GM11168 (cell line): ENCODE data around the gene ANKS1B.
"Not testable (repeated sequence)": the region's sequence is repeated elsewhere in the genome, so short reads cannot be mapped to it uniquely, and the experiment has no call there.

Source experiments
- in situ Hi-C: fragments of 300-500 bp; cut with MboI; formaldehyde crosslinking; loops from one replicate; pipeline ENCODE4 v1.12.0; 2022; ENCODE audit warnings: low sequenced_read_pairs; ENCODE audit not compliant: unreplicated experiment

The ANKS1B gene

DNA sequence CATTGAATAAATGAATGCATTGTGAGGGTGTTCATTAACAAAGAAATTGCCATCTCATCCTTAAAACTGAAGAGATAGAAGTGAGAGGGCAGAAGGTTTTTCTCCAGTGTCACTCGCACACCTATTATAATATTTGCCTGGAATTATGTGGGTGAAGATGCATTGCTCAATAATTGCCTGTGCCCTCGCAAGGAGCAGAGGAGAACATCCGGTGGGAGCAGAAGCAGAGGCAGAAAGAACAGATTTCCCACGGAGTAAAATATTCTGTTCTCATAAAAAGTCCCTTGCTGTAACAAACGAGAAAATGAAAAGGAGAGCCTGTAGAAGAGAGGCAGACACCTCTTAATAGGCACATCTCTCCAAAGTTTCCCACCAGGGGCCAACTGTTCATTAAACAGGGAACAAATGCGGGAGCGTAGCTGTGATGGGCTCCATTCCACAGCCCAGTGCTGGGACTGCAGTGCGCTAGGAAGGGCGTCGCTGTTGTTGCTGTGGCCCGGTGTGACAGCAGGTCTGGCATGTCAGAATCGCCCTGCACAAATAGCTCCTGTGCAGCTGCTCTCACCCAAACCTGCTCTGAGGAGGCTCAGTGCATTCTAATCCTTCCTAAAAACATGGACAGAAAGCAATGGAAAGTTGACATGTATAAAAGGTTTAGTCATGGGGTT lies 979.8 kb downstream of the ANKS1B start:
- in situ Hi-C loops = no loop called here

DNA sequence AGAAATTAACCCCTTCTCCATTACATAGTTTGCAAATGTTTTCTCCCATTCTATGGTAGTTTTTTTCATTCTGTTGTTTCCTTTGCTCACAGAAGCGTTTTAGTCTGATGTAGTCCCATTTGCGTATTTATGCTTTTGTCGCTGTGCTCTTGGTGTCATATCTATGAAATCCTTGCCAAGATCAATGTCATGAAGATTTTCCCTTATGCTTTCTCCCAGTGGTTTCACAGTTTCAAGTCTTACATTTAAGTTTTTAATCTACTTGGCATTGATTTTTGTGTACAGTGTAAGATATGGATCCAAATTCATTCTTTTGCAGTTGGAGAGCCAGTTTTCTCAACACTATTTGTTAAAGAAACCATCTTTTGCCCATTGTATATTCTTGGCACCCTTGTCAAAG lies 982.0 kb downstream of the ANKS1B start:
- in situ Hi-C loops = no loop called here

DNA sequence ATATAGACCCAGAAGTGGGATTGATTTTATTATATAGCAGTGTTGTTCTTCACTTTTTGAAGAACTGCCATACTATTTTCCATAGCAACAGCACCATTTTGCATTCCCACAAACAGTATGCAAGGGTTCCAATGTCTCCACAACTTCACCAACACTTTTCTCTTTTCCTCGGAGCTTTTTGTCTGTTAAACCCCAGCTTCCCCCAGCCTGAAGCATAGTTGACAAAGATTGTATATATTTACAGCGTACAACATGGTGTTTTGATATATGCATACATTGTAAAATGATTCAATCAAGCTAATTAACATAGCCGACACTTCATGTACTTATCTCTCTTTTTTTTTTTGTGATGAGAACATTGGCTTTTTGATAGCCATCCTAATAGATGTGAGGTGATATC lies 982.6 kb downstream of the ANKS1B start:
- in situ Hi-C loops = no loop called here

DNA sequence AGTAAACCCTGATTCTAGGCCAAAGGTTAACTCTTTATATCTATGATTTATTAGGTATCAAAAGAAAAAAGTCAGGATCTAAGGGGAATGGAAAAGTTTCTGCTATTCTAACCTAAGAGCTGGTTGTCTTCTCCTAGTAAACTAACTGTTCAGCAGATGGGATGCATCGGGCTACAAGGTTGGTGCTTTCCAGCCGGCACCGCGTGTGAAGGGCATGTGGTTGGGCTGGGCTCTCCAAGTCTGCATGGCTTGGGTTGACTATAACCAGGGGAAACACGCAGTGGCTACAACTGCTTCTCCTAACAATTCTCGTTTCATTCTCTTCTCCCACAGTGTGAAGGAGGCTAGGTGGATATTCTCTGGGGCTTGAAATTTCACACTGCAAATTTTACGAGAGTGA lies 985.2 kb downstream of the ANKS1B start:
- in situ Hi-C loops = loop anchor here (25.0 kb wide), 1 partner anchor 312 kb away; no protein-coding TSS in a partner anchor

DNA sequence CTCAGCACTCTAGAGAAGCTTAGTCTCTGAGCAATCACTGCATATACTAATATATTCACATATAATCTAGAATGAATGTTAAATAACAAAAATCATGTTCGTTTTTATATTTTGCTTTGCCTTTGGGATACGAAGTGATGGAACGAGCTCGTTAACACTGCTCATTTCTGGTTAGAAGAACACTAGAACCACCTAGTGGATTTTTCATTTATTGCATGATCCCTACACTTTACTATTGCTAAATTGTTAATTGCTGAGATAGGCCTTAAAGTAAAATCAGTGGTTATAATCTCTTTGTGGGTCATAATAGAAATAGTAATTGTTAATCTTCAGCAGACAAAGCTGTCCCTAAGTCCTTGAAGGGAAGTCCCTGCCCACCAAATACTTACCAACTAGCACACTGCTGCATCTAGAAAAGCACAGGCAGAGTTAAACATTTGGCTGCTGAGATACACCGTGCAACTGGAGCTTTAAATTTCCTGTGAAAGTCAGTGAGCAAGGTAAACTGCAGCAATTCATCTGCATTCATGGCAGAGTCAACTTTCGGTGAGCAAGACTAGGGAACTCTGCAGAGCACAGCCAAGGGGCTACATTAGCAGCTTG lies 985.9 kb downstream of the ANKS1B start:
- in situ Hi-C loops = loop anchor here (25.0 kb wide), 1 partner anchor 311 kb away; no protein-coding TSS in a partner anchor

DNA sequence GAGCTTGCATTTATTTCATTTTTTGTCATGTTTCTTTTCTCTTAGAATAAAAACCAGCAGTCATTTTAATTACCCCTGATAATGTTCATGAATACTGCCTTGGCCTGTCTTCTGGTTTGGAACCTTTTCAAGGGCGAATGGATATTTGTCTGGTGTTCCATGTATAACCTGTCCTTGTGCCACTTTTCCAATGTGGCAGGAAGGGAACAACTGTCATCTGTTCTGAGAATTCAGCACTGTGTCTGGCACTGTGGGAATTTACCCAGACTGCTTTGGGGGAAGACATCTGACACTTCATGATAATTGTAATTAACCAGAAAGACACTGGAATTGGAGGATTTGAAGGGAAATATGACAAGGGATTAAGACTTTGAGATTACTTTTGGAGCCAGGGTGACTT lies 986.8 kb downstream of the ANKS1B start:
- in situ Hi-C loops = loop anchor here (25.0 kb wide), 1 partner anchor 311 kb away; no protein-coding TSS in a partner anchor

DNA sequence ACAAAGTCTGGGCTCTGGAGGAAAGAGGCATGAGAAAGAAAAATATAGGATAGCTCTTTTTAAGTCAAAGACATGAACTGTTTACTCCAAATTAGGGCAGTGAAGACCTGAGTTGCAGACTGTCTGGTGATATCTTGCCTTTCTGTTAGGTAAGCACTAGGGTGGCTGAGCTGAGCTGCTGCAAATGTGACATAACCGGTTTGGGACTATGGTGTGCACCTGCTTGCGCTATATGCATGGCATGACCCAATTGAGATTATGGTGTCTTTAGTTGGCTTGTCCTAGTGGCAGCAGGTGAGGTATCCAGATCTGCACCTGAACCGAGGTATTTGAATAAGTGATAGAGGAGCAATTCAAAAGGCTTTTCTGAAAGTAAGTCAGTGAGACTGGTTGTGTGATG lies 994.1 kb downstream of the ANKS1B start:
- in situ Hi-C loops = loop anchor here (25.0 kb wide), 1 partner anchor 303 kb away; no protein-coding TSS in a partner anchor

DNA sequence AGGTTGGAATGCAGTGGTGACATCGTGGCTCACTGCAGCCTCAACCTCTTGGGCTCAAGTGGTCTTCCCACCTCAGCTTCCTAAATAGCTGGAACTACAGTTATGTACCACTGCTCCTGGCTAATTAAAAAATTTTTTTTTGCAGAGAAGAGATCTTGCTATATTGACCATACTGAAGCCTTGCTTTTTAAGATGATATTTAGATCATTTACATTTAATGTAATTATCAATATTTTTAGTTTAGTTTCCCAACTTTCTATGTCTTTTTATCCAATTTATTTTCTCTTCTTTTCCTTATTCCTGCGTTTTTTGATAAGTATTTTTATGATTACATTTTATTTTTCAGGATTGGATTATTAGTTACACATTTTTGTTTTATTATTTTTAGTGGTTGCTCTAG lies 999.6 kb downstream of the ANKS1B start:
- in situ Hi-C loops = loop anchor here (25.0 kb wide), 1 partner anchor 298 kb away; no protein-coding TSS in a partner anchor

DNA sequence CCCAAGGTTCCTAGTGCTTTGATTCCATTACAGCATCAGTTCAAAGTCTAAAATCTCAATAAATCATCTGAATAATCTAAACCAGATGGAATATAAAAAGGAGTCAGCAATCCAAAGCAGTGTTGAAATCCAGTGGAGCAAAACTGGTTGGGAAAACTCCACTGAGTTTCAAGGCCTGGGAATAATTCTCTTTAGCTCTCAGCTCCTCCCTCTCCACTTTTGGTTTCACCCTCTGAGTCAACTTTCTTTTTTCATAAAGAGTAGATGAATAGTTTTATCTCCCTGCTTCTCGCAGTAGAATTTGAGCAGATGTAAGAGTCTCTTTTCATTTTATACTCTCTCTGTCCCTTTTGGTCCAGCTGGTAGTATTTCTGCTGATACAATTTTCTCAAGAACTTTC lies 1001.1 kb downstream of the ANKS1B start:
- in situ Hi-C loops = loop anchor here (25.0 kb wide), 1 partner anchor 296 kb away; no protein-coding TSS in a partner anchor

DNA sequence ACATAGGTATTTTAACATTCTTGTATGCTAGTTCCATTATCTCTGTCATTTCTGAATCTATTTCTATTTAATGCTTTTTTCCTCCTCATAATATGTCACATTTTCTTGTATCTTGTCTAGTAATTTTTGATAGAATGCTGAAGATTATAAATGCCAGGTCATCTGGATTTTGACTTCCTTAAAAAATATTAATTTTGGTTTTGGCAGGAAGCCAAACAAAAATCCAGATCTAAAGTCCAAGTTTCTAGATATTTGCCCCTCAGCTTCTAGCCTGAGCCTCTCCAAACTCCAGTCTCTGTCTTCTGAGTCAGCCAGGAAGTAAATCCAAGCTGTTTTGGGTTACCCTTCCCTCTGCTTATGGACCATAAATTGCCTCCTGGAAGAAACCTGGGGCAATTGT lies 1004.2 kb downstream of the ANKS1B start:
- in situ Hi-C loops = loop anchor here (25.0 kb wide), 1 partner anchor 293 kb away; no protein-coding TSS in a partner anchor

DNA sequence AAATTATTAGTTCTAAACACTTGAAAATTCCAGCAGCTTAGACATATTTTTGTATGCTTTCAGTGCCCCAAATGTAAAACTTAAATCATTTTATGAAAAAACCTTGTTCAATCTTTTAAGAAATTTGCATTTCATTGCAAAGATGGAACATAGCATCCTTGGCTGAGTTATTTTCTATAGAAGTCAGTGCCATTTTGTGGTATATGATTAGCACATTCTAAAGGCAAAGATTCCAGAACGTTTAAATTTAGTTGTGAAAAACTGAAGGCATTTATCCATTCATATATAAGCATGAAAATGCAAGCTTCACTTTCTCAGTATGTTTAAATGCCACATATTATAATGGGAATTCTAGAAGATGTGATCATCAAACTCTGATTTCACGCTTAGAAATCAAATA lies 1007.5 kb downstream of the ANKS1B start:
- in situ Hi-C loops = loop anchor here (25.0 kb wide), 1 partner anchor 290 kb away; no protein-coding TSS in a partner anchor

DNA sequence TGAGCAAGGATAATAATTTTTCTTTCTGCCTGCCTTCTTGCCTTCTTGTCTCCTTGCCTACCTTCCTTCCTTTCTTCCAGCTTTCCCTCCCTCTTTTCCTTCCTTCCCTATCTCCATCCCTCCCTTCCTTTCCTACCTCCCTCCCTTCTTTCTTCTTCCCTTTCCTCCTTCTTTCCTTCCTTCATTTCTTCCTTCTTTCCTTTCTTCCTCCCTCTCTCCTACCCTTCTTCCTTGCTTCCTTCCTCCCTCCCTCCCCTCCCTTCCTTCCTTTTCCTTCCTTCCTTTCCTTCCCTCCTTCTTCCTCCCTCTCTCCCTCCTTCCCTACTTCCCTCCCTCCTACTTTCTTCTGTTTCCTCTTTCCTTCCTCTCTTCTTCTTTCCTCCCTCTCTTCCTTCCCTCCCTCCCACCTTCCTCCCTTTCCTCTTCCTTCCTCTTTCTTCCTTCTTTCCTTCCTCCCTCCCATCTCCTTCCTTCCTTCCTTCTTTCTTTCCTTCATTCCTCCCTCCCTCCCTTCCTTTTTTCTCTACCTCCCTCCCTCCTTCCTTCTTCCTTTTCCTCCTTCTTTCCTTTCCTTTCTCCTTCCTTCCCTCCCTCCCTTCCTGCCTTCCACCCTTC lies 1009.9 kb downstream of the ANKS1B start:
- in situ Hi-C loops = loop anchor here (25.0 kb wide), 1 partner anchor 288 kb away; no protein-coding TSS in a partner anchor

DNA sequence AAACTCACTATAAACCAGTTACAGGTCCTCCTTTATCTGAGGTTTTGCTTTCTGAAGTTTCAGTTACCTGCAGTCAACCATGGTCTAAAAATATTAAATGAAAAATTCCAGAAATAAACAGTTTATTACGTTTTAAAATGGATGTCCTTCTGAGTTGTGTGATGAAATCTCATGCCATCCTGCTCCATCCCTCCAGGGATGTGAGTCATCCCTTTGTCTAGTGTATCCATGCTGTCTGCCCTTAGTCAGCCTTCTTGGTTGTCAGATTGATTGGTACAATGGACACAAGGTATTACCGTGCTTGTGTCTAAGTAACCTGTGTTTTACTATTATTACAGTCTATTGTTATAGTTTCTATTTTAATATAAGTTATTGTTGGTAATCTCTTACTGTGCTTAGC lies 1011.3 kb downstream of the ANKS1B start:
- in situ Hi-C loops = no loop called here

DNA sequence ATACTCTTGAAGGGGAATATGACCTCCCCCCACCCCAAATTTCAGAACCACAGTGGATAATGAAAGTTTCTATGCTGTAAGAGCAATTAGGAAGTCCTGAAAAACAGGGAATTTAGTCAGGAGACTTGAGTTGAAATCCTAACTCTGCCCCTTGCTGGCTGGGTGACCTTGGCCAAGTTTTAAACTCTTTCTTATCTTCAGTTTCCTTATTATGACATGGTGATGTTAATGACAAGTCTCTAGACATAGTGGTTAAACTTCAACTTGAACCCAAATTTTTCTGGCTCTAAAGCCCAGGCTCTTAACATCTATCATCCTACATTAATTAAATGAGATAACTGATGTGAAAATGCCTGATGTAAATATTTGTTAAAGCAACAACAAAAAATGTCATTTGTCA lies 1013.8 kb downstream of the ANKS1B start:
- in situ Hi-C loops = no loop called here

DNA sequence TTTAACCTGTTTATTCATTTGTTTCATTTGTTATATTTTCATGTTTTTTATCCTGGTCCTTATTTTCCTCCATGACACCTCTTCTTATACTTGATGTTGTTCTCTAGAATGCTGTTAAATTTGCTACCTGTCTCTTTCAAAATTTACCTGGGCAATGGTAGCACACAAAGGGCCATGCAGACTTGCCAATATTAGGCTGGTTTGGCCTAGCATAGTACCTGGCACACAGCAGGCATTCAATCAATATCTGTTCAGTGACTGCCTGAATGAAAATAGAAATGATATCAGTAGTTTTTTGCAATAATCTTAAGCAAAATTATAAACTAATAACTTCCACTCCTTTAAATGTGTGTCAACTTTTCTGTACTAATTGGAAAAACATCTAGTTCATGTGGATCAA lies 1014.5 kb downstream of the ANKS1B start:
- in situ Hi-C loops = no loop called here

DNA sequence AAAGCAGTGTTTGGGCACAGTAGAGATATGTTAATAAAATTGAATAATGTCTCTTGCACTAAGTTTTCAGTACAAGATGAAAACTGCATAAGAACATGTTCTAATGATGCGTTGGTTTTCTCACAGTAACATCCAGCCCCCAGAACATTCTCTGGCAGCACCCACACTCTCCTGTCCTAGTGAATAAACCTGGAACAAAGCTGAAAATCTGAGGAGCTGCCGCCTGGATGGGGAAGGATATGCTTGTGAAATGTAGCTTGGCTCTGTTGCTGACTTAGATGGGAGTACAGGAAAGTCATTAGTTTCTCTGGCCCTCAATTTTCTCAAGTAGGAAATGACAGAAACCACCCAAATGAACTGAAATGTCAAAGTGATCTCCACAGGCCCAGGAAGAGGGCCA lies 1015.8 kb downstream of the ANKS1B start:
- in situ Hi-C loops = no loop called here

DNA sequence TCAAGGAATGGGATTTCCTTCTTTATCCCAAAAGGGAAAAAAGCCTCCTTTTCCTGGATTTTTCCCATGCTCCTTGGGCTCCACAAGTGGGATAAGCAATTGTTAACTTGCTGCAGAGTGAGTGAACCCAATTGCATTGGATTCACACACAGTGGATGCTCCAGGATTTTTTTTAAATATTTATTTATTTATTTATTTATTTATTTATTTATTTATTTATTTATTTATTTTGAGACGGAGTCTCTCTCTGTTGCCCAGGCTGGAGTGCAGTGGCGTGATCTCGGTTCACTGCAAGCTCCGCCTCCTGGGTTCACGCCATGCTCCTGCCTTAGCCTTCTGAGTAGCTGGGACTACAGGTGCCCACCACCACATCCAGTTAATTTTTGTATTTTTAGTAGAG lies 1027.6 kb downstream of the ANKS1B start:
- in situ Hi-C loops = not testable (repeated sequence)

DNA sequence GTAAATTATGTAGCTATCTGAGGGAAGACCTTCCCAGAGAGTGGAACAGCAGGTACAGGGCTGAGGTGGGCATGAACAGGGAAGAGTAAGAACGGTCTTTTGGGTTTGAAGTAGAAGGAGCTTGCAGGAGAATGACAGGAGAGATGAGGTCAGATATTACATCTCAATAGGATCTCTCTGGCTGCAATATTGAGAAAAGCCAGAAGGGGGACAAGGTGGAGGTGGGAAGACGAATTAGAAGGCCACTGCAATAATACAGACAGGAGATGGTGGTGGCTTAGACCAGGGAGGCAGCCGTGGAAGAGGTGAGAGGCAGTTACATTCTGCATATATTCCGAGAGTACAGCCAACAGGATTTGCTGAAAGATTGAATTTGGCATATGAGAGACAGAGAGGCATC lies 1029.5 kb downstream of the ANKS1B start:
- in situ Hi-C loops = no loop called here

DNA sequence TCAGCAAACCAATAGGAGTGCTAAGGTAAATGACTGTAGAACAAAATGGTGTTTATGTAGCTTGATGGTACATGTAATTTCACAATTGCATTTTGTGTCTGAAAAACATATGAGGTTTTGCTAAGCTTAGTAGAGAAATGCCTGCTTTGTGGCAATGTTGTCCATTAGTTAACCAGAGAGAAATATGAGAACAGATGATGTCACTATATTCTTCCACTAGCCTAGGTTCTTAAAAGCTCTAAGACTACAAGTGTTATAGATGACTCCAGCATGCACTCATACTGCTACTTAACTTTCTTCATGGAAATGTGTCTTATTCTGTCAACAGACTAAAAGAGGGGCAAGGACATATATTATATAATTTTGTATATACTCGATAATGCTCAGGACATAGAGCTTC lies 1030.2 kb downstream of the ANKS1B start:
- in situ Hi-C loops = no loop called here

DNA sequence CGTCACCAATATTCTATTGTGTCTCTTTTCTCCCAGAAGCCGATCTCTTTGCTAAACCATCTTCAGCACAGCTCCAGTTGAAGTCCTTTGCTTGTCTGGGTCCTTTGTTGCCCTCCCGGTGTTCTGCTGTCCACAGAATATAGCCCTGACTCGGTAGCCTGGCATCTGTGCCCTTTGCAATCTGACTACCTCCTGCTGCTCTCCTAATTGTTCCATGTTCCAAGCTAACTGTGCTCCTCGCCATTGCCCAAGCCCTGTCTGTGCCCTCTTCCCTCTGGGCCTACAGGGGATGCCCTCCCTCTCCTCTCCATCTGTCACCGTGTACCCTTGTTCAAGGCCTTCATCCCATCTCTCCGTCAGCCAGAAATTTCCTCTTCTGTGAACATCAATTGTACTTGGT lies 1033.3 kb downstream of the ANKS1B start:
- in situ Hi-C loops = no loop called here

DNA sequence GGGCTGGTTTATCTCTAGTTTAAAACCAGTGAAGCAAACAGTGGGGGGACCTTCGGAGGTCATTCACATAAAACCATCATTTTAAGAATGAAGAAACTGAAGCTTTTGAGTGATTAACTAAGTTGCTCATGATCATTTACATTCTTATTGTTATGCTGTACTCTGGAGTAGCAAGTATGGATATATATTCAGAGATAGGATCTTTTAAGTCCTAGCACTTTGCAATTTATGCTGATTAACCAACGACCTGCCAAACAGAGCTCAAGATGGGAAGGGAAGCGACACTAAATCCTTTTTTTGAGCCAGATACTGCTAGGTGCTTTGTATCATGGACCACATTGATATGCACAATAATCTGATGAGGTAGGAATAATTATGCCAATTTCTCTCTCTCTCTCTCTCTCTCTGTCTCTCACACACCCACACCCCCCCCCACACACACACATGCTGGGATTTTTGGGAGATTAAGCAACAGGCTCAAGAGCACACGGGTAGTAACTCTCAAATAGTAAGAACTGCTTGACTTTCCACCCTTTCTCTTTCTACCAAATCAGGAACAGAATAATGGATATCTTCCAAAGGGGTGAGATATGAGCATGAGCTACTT lies 1036.3 kb downstream of the ANKS1B start:
- in situ Hi-C loops = no loop called here
